Measurements from ENCODE around the gene EFNA5. TPM values are rescaled to one million over a fixed set of nuclear protein-coding genes. Genes with fewer than 3 reads are reported as not detected.
A peak's percentile ranks its signal among the peaks of the same experiment; 100 is the strongest.
"Not testable (repeated sequence)": the region's sequence is repeated elsewhere in the genome, so short reads cannot be mapped to it uniquely, and the experiment has no call there.

Gene EFNA5
- total RNA-seq, 1 experiment from 2014 or later, result 13.1 TPM

GRCh38 chr5:107496466-107496865, 174.3 kb downstream of the EFNA5 start:
- peak; percentile 65 for DNase-seq (ENCODE audit: low read depth)

GRCh38 chr5:107494129-107494528, 176.6 kb downstream of the EFNA5 start:
- DNase-seq (ENCODE audit: low read depth), result not testable (repeated sequence)

GRCh38 chr5:107487056-107487542, 183.6 kb downstream of the EFNA5 start:
- peak; percentile 48 for DNase-seq (ENCODE audit: low read depth)

DNA sequence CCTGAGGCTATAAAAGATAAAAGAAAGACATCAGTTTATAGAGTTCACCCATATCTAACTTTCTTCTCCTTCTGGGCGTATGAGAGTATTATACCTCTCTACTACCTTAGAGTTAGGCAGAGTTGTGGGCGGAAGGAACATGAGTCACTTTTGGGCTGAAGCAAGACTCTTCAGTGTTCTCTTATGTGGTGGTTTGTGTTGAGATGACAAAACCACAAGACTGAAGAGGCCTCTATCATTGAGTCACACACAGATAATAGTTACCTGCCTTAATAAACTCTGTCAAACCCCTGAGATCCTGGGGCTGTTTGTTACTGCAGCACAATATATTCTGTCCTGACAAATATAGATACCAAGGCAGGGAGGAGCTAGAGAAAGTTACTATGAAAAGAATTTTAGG, 184.2 kb downstream of the EFNA5 start:
- DNase-seq (ENCODE audit: low read depth), result peak; percentile 68

GRCh38 chr5:107485184-107485583, 185.6 kb downstream of the EFNA5 start:
- DNase-seq (ENCODE audit: low read depth), result no peak

- DNase-seq (ENCODE audit: low read depth), result no peak
These were observed 186.5 kb downstream of the EFNA5 start for GRCh38 chr5:107484281-107484680.

GRCh38 chr5:107483231-107484024, 187.3 kb downstream of the EFNA5 start:
- no peak for DNase-seq (ENCODE audit: low read depth)

DNA sequence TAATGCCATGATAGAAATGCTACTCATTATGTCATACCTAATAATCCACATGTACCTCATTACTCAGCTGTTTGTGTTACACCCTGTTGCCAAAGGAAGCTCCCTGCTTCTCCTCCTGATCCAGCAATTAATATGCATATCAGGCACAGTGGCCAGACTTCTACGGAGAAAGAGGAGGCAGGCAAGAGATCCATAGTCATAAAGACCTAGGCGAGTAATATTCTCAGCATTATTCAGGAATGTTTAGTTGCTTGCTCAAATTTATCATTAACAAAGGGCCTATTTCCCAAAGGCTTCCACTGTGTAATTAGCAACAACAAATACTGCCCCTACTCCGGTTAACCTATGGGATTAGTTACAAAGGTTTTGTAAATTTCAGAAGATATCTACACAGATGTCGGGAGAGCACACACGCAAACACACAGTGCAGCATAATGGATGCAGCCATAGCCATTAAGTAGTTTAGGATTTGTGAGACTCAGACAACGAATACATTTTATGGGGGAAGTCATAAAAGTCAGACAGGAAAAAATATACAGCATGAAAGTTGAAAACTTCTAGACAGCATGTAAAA, 192.6 kb downstream of the EFNA5 start:
- DNase-seq (ENCODE audit: low read depth), result no peak

GRCh38 chr5:107477492-107477891, 193.2 kb downstream of the EFNA5 start:
- DNase-seq (ENCODE audit: low read depth), result no peak

DNA sequence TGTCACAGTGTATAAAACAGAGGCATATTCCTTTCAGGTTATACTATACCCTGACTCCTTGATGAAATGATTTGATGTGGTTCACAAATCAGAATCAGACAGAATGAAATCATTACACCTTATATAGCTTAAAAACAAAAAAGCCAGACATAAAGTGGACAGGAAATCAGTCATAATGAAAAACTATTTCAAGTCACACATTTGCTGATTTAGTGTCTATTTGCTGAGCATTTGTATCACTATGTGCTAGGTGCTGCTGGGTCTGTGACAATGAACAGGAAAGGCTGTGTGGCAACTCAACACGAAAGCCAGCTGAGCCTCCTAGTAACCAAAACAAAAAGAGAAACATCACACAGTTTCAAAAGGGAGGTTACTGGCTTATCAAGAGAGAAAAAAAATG, 194.0 kb downstream of the EFNA5 start:
- DNase-seq (ENCODE audit: low read depth), result no peak

DNA sequence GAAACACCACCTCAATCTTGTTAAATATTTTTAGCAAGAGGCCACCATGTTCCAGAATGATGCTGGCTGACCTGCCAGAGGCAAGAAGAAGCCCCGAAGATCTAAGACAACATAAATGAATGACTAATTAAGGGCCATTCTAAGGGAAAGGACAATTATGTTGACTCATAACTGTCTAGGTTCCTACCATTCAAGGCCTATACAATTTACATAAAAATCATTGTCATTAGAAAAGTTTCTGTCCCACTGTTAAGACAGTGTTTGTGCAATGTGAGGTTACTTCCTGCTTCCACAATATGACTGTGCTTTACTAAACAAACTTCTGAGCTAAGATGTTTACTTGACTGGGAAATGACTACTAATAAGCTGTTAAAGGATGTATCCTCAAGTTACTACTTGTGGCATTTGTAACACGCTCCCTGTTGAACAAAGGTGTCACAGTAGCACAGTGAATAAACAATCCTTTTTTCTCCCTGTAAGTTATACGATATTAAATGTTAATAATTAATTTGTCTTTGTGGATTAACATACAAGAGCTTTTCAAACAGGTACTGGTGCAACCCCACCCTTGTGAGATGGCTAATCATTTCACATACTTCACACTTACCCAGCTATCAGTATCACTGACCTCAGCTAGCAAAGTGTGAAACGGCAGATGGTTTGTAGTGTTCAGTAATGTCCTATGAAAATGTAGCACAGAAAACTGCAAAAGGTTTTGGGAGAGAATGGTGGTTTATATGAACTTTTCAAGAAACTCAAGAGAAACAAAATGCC, 195.8 kb downstream of the EFNA5 start:
- DNase-seq (ENCODE audit: low read depth), result no peak

DNA sequence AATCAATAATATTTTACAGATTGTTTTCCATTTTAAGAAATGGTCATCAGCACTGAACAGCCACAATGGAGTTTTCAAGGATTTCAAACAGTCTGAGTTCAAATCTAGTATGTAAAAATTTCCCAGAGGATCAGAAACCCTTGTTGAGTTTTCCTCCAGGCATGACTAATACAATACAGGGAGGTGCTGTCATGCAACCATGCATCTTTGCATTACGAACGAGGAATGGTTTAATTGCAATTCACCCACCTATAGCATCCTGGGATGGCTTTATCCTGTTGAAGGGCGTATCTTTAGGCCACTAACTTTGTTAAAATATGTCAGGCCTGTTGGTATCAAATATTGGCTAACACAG, 196.4 kb downstream of the EFNA5 start:
- no peak for DNase-seq (ENCODE audit: low read depth)

- DNase-seq (ENCODE audit: low read depth), result no peak
These were observed 198.1 kb downstream of the EFNA5 start for GRCh38 chr5:107472620-107473064.

- peak; percentile 52 for DNase-seq (ENCODE audit: low read depth)
These were observed 200.5 kb downstream of the EFNA5 start for GRCh38 chr5:107470295-107470582.

- DNase-seq (ENCODE audit: low read depth), result peak; percentile 92
These were observed 201.0 kb downstream of the EFNA5 start for GRCh38 chr5:107469485-107470294.

DNA sequence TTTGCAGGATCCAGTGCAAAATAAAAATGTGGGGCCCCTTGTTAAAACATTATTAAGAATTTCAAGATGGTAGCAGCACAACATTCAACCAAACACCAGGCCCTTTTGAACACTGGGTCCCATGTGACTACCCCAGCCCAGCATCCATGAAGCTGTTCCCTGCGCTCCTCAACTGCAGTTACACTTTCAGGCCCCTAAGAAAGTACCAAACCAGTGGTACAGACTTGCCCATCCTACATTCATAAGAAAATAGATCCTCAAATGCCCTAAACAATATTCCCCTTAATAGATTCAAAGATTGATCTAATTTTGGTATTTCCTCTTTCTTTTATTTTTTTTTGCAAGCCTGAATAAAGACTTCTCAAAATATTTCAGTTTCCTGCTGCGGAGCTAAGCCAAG, 201.7 kb downstream of the EFNA5 start:
- no peak for DNase-seq (ENCODE audit: low read depth)

GRCh38 chr5:107468276-107468675, 202.5 kb downstream of the EFNA5 start:
- DNase-seq (ENCODE audit: low read depth), result no peak

DNA sequence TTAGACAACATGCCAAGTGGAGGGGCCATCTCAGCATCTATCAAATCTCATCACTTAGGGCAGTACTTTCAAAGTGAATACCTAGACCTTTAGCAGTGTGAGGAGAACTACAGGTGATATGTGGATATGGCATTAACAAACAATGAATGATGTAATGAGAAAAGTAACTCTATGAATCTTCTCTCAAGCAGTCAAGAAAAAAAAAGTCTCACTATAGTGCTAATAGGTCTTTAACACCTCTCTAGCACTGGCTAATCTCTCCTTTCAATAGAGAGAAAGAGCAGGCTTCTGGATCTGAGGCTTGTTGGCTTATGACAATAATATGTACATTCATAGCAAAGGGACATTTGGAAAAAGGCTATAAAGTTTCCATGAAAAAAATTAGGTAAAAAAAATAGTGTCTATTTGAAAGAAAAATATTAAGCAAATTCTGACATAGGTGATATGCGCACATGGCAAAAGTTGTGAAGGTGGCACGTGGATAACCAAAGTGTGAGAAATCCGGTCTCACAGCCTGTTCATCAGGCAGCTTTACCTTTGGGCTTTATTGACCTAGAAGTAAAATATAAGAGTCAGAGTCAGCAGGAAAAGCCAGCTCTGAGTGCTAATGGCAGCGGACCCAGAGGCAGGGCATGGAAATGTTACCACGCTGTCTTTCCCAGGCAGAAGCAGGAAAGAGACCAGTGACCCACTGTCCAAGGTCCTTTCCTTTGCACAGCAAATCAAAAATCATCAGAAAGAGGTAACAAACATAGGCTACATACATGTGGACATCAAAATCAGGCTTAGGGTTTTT, 203.4 kb downstream of the EFNA5 start:
- DNase-seq (ENCODE audit: low read depth), result no peak

DNA sequence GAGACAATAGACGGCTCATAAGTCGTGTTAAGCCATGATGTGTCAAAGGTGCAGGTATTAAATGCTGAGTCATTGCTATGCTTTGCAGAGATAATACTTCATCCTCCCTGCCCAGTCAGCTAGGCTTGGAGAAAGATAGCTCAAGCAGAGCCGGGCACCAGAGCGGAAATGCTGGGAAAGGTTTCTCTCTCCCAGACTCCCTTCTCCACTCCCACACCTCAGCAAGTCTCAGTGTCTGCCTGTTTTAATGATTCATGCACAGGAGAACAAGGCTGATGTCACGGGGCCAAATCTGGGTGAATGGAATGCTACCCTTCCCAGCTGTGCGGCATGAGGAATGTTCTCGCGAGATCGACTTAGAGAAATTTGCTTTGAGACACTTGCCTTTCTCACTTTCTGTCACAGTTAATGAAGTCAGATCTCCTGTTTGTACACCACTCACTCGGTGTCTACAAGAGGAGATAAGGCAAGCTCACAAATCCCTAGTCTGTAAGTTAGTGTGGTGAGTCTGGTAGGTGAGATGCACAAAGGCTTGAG, 204.4 kb downstream of the EFNA5 start:
- peak; percentile 89 for DNase-seq (ENCODE audit: low read depth)

DNA sequence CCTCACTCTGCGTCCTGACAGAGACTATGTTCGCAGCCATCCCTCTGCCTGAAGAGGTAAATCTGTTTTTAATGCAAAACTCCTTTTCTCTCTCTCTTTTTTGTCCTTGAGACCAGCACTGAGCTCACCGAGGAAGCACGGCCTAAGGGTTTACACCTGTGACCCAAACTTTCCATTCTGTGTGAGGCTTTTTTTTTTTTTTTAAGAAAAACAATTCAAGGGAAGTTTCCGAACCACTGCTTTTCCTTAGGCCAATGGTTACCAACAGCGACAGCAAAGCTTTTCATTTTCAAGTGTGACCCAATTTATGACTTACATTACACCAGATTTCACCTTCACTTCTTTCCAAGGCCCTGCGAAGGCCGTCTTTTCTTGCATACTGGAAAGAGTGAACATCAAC, 205.9 kb downstream of the EFNA5 start:
- no peak for DNase-seq (ENCODE audit: low read depth)

GRCh38 chr5:107464416-107464815, 206.3 kb downstream of the EFNA5 start:
- no peak for DNase-seq (ENCODE audit: low read depth)
